ENCODE measurements around the gene CSRNP3.

DNA sequence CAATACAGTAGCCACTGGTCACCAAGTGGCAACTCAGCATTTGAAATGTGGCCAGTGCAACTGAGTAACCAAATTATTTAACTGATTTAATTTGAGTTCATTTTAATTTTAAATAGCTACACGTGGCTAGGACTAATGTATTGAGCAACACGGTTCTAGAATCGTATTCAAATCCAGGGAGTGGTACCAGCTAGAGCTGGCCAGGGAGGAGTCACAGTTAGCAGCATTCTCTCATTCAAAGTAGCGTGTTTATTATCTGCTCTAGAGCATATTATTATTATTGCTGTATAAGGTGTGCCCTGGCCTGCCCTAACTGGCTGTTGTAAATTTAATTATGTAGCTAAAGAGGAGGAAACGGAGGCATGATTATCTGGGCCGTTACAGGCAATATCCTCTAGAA, 231.6 kb downstream of the CSRNP3 start:
- TF ChIP-seq TAF1 (IDR thresholded peaks at IDR 0.05; ENCODE audit: low read depth) (no peak), EP300 (IDR thresholded peaks at IDR 0.05; ENCODE audit: borderline replicate concordance) (no peak), TEAD4 (IDR thresholded peaks at IDR 0.05) (no peak), RAD21 (IDR thresholded peaks at IDR 0.05; ENCODE audit: low read depth) (no peak), CEBPB (IDR thresholded peaks at IDR 0.05) (no peak), YY1 (IDR thresholded peaks at IDR 0.05; ENCODE audit: low read depth) (no peak)
- TF ChIP-seq, protein P1, sequence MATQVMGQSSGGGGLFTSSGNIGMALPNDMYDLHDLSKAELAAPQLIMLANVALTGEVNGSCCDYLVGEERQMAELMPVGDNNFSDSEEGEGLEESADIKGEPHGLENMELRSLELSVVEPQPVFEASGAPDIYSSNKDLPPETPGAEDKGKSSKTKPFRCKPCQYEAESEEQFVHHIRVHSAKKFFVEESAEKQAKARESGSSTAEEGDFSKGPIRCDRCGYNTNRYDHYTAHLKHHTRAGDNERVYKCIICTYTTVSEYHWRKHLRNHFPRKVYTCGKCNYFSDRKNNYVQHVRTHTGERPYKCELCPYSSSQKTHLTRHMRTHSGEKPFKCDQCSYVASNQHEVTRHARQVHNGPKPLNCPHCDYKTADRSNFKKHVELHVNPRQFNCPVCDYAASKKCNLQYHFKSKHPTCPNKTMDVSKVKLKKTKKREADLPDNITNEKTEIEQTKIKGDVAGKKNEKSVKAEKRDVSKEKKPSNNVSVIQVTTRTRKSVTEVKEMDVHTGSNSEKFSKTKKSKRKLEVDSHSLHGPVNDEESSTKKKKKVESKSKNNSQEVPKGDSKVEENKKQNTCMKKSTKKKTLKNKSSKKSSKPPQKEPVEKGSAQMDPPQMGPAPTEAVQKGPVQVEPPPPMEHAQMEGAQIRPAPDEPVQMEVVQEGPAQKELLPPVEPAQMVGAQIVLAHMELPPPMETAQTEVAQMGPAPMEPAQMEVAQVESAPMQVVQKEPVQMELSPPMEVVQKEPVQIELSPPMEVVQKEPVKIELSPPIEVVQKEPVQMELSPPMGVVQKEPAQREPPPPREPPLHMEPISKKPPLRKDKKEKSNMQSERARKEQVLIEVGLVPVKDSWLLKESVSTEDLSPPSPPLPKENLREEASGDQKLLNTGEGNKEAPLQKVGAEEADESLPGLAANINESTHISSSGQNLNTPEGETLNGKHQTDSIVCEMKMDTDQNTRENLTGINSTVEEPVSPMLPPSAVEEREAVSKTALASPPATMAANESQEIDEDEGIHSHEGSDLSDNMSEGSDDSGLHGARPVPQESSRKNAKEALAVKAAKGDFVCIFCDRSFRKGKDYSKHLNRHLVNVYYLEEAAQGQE (IDR thresholded peaks at IDR 0.05; ENCODE audit: low read depth), result no peak
